H1 (cell line): ENCODE data around the gene NDUFA5. TPM values are rescaled to one million over a fixed set of nuclear protein-coding genes. Genes with fewer than 3 reads are reported as not detected.

ENCODE experiments used
- CTCF ChIA-PET: fragments of 300-600 bp; sonication (Branson Sonifier 250); formaldehyde crosslinking; loops from one replicate; lab custom pipeline; 2021; ENCODE audit not compliant: partially characterized antibody; lab: Charles Lee
- POLR2A ChIA-PET: fragments of 300-600 bp; sonication (Branson Sonifier 250); formaldehyde crosslinking; loops from one replicate; lab custom pipeline; 2021; ENCODE audit warnings: inconsistent platforms; ENCODE audit not compliant: partially characterized antibody; lab: Charles Lee
- DNase-seq, 2 experiments: peaks; one replicate each; pipeline versions ENCODE4 v3.0.0 to v3.0.0-alpha.2; 2010 to 2022; ENCODE audit warnings: low spot score in 2 of 2, low read depth in 1 of 2, mixed read lengths in 1 of 2
- FAIRE-seq: peaks from 2 replicates; lab custom pipeline; 2011; peaks lifted over from hg19 to GRCh38; lab: Jason Lieb, UNC
- H2AFZ ChIP-seq: 2 replicates; pipeline ENCODE4 v1.8.1; 2012; ENCODE audit warnings: low read length, inconsistent platforms
- H2AK5ac ChIP-seq: 2 replicates; pipeline ENCODE4 v1.6.1; 2013; ENCODE audit warnings: low read depth, low read length
- H2BK120ac ChIP-seq: replicated peaks from 2 replicates; pipeline ENCODE3; 2013; ENCODE audit warnings: low read depth, low read length, inconsistent platforms
- H2BK12ac ChIP-seq: 2 replicates; pipeline ENCODE4 v1.6.1; 2013; ENCODE audit warnings: low read depth, low read length
- H2BK15ac ChIP-seq: 2 replicates; pipeline ENCODE4 v1.6.1; 2013; ENCODE audit warnings: low read length
- H2BK20ac ChIP-seq: 2 replicates; pipeline ENCODE4 v1.6.1; 2013; ENCODE audit warnings: low read length
- H2BK5ac ChIP-seq: 2 replicates; pipeline ENCODE4 v1.6.1; 2013; ENCODE audit warnings: low read depth, low read length
- H3K14ac ChIP-seq: 2 replicates; pipeline ENCODE4 v1.6.1; 2013; ENCODE audit warnings: inconsistent platforms; ENCODE audit not compliant: insufficient read length
- H3K18ac ChIP-seq: 2 replicates; pipeline ENCODE4 v1.6.1; 2013; ENCODE audit warnings: low read length; ENCODE audit errors: extremely low read depth
- H3K23ac ChIP-seq: 2 replicates; pipeline ENCODE4 v1.6.1; 2013; ENCODE audit warnings: inconsistent platforms; ENCODE audit not compliant: insufficient read length
- H3K23me2 ChIP-seq: 2 replicates; pipeline ENCODE4 v1.6.1; 2013; ENCODE audit warnings: low read depth, low read length
- H3K27ac ChIP-seq: 2 replicates; pipeline ENCODE4 v1.6.1; 2011; ENCODE audit warnings: low read depth, low read length, inconsistent platforms
- H3K27me3 ChIP-seq, 4 experiments: replicated peaks in 1 of 4; 1 replicate in 1 of 4; 2 replicates in 3 of 4; pipeline versions ENCODE4 v1.6.1 to v1.8.1; 2011 to 2013; ENCODE audit warnings: low read length in 3 of 4, mild to moderate bottlenecking in 3 of 4, inconsistent platforms in 2 of 4, mixed read lengths in 2 of 4, moderate library complexity in 1 of 4; ENCODE audit not compliant: control insufficient read depth in 3 of 4, insufficient read depth in 3 of 4; ENCODE audit errors: extremely low read depth in 1 of 4
- H3K36me3 ChIP-seq, 4 experiments: 2 replicates each; pipeline versions ENCODE4 v1.6.1 to v1.8.1; 2011 to 2013; ENCODE audit warnings: mild to moderate bottlenecking in 4 of 4, low read length in 3 of 4, moderate library complexity in 2 of 4, control low read depth in 1 of 4, inconsistent platforms in 1 of 4; ENCODE audit not compliant: insufficient read depth in 4 of 4, control insufficient read depth in 2 of 4
- H3K4ac ChIP-seq: replicated peaks from 2 replicates; pipeline ENCODE3; 2013; ENCODE audit warnings: low read length, low read depth, mixed read lengths, inconsistent platforms; ENCODE audit not compliant: insufficient read length
- H3K4me1 ChIP-seq, 4 experiments: replicated peaks in 1 of 4; 1 replicate in 1 of 4; 2 replicates in 3 of 4; pipeline versions ENCODE4 v1.6.1 to v1.8.1; 2011 to 2013; ENCODE audit warnings: low read length in 3 of 4, inconsistent platforms in 2 of 4, mixed read lengths in 1 of 4; ENCODE audit not compliant: insufficient read depth in 4 of 4, control insufficient read depth in 3 of 4
- H3K4me2 ChIP-seq, 2 experiments: 2 replicates each; pipeline versions ENCODE4 v1.6.1 to v1.8.1; 2011 to 2013; ENCODE audit warnings: low read depth in 2 of 2, low read length in 2 of 2, control low read depth in 1 of 2, inconsistent platforms in 1 of 2, mild to moderate bottlenecking in 1 of 2; ENCODE audit not compliant: insufficient read depth in 1 of 2
- H3K4me3 ChIP-seq, 4 experiments: fragments of 200-600, 300-600 bp in 1 of 4; sonication (generic), shearing (Covaris generic), sonication (Bioruptor Twin) in 1 of 4; 2 replicates each; pipeline versions ENCODE4 v1.5.1 to v1.8.1; 2011 to 2016; ENCODE audit warnings: low read length in 4 of 4, low read depth in 3 of 4, control low read depth in 2 of 4, inconsistent platforms in 2 of 4, mild to moderate bottlenecking in 2 of 4, mixed read lengths in 1 of 4, moderate library complexity in 1 of 4; ENCODE audit not compliant: insufficient read depth in 2 of 4; ENCODE audit errors: extremely low read depth in 1 of 4
- H3K56ac ChIP-seq: replicated peaks from 2 replicates; pipeline ENCODE3; 2013; ENCODE audit warnings: low read depth, mild to moderate bottlenecking, mixed read lengths, low read length, inconsistent platforms; ENCODE audit not compliant: insufficient read length
- H3K79me1 ChIP-seq: 2 replicates; pipeline ENCODE4 v1.6.1; 2013; ENCODE audit warnings: low read depth, low read length, control low read depth
- H3K79me2 ChIP-seq, 2 experiments: 2 replicates each; pipeline versions ENCODE4 v1.6.1 to v1.8.1; 2012 to 2013; ENCODE audit warnings: low read length in 2 of 2, mild to moderate bottlenecking in 2 of 2, inconsistent platforms in 1 of 2; ENCODE audit not compliant: insufficient read depth in 2 of 2, control insufficient read depth in 1 of 2
- H3K9ac ChIP-seq, 4 experiments: replicated peaks in 1 of 4; 1 replicate in 1 of 4; 2 replicates in 3 of 4; pipeline versions ENCODE4 v1.6.1 to v1.8.1; 2011 to 2013; ENCODE audit warnings: low read depth in 3 of 4, low read length in 3 of 4, control low read depth in 2 of 4, mild to moderate bottlenecking in 2 of 4, moderate library complexity in 2 of 4, inconsistent platforms in 1 of 4; ENCODE audit errors: extremely low read depth in 1 of 4
- H3K9me3 ChIP-seq, 2 experiments: 2 replicates each; pipeline versions ENCODE4 v1.6.1 to v1.8.1; 2012 to 2013; ENCODE audit warnings: mild to moderate bottlenecking in 2 of 2, moderate library complexity in 2 of 2, control low read depth in 1 of 2, inconsistent platforms in 1 of 2, low read depth in 1 of 2, low read length in 1 of 2, mixed read lengths in 1 of 2; ENCODE audit not compliant: insufficient read depth in 2 of 2
- H4K20me1 ChIP-seq, 2 experiments: replicated peaks in 1 of 2; 2 replicates each; pipeline versions ENCODE3 to v1.8.1; 2011 to 2013; ENCODE audit warnings: inconsistent platforms in 2 of 2, low read length in 2 of 2, mild to moderate bottlenecking in 1 of 2; ENCODE audit not compliant: insufficient read depth in 2 of 2, control insufficient read depth in 1 of 2
- H4K5ac ChIP-seq: 2 replicates; pipeline ENCODE4 v1.6.1; 2013; ENCODE audit warnings: low read length, low read depth, mixed read lengths, inconsistent platforms; ENCODE audit not compliant: insufficient read length
- H4K8ac ChIP-seq: 2 replicates; pipeline ENCODE4 v1.8.0; 2013; ENCODE audit warnings: mild to moderate bottlenecking, moderate library complexity, low read length, inconsistent platforms; ENCODE audit not compliant: insufficient read depth; ENCODE audit errors: extremely low read depth
- H4K91ac ChIP-seq: replicated peaks from 2 replicates; pipeline ENCODE3; 2013; ENCODE audit warnings: low read length, mixed read lengths, inconsistent platforms; ENCODE audit not compliant: insufficient read length
- CBX8 ChIP-seq: fragments of 300-800, 300-1000 bp; sonication (generic); IDR thresholded peaks from 2 replicates; pipeline ENCODE4 v1.7.1; 2016; ENCODE audit warnings: low read depth, low read length, borderline replicate concordance
- KDM1A ChIP-seq: fragments of 200-600, 300-600 bp; sonication (generic); IDR thresholded peaks from 2 replicates; pipeline ENCODE4 v1.7.1; 2016; ENCODE audit warnings: mild to moderate bottlenecking, low read length, borderline replicate concordance
- SIN3A ChIP-seq, 2 experiments: IDR thresholded peaks in 1 of 2; conservative IDR thresholded peaks in 1 of 2; 2 replicates each; pipeline ENCODE4 v1.6.1; 2011 to 2012; ENCODE audit warnings: low read length in 2 of 2, improper control_type of control experiment in 1 of 2, low read depth in 1 of 2, mild to moderate bottlenecking in 1 of 2
- WGBS, 2 experiments: shearing (Covaris generic) in 1 of 2; methylation state at CpG; one replicate each; pipeline versions ENCODE4 v1.1.6 to v1.1.7; 2013 to 2015; ENCODE audit warnings: low lambda C conversion rate in 2 of 2, mixed read lengths in 2 of 2, inconsistent platforms in 1 of 2, low coverage in 1 of 2, missing lambda C conversion rate in 1 of 2; ENCODE audit not compliant: insufficient replicate concordance in 2 of 2, insufficient coverage in 1 of 2, insufficient read length in 1 of 2; ENCODE audit errors: extremely low coverage in 1 of 2, missing lambda C conversion rate in 1 of 2; 5-methylcytosine and 5-hydroxymethylcytosine counted together
- polyA plus RNA-seq, 7 experiments: library from polyadenylated mRNA; depleted of rRNA in 3 of 7; stranded (reverse) in 5 of 7; unstranded in 2 of 7; fragments of >200 nt in 5 of 7; fragments of 200-250 nt in 2 of 7; gene quantifications; 1 replicate in 5 of 7; 2 replicates in 1 of 7; 4 replicates in 1 of 7; pipeline versions ENCODE4 v1.2.1 to v1.2.3, GENCODE V29; 2011 to 2013; ENCODE audit warnings: missing spikeins in 2 of 7, mixed read lengths in 2 of 7
- total RNA-seq: library from RNA; stranded (reverse); fragmentation: NEBNext Ultra II Directional; extraction: Animal tissue kit (Norgen Biotek cat#: 25700); gene quantifications from 2 replicates; pipeline ENCODE4 v1.2.1, GENCODE V29; 2021

NDUFA5 gene
- total and polyA plus RNA-seq, 2 of the 8 experiments (the other 6 are each of a cell fraction or from before 2014, with no cell fraction given), result 7.6 to 76.3 TPM

DNA sequence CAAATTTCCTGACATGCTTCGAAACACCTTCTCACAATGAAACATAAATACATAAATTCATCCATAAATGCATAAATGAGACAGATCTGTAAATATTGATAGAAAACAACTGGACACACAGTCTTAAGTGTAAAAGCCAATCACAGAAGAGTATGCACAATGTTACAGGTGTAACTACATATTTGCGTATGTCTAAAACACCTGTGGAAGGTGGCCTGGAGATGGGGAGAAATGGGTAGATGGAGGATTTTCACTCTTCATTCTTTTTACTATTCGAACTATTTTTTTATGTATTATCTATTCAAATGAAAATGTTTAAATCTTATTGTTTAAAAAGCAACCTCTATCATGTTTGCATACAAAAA is 24.1 kb downstream of the NDUFA5 start:
- Histone ChIP-seq H2BK15ac (no peak overlapping the region), H3K23me2 (peaks cover 5% of the 10 kb centered on the region), H3K79me2 (no peaks in the 10 kb centered on the region), H4K91ac (no peak overlapping the region), H2BK5ac (no peak overlapping the region), H2AK5ac (no peak overlapping the region), H3K36me3 (no peaks in the 10 kb centered on the region), H3K56ac (no peak overlapping the region), H3K27me3 (peaks cover 0 to 2% (median 1%) of the 10 kb centered on the region in 4 experiments; a peak in 4 of 7 replicates), H2BK120ac (no peak overlapping the region), H4K20me1 (no peaks in the 10 kb centered on the region), H3K9me3 (no peaks in the 10 kb centered on the region), H3K4ac (no peak overlapping the region), H4K8ac (no peak overlapping the region), H2AFZ (no peak overlapping the region), H3K4me1 (peaks cover 0 to 3% (median 3%) of the 10 kb centered on the region in 4 experiments; a peak in 3 of 7 replicates), H2BK12ac (no peak overlapping the region), H4K5ac (no peak overlapping the region), H2BK20ac (no peak overlapping the region), H3K27ac (no peak overlapping the region), H3K23ac (no peak overlapping the region), H3K14ac (no peak overlapping the region), H3K79me1 (no peaks in the 10 kb centered on the region), H3K4me2 (peak overlapping the region; percentile 90 to 94), H3K4me3 (peak overlapping the region in 2 of 4 experiments; percentile 61 to 81; a peak in 3 of 8 replicates), H3K18ac (no peak overlapping the region), H3K9ac (no peak overlapping the region)
- DNase-seq (no peak), FAIRE-seq (no peak)
- CTCF ChIA-PET, result interaction anchor here (1.0 to 1.3 kb wide), 2 partner anchors 21 to 41 kb away, joined by 3 read pairs; no protein-coding TSS in a partner anchor
- POLR2A ChIA-PET, result no interaction called here
- 87% methylated on average over 3 of the region's 3 CpGs; no CpG with 5 or more reads in 1 of the 2 experiments for WGBS, 2 experiments
- TF ChIP-seq SIN3A (conservative IDR thresholded peaks at IDR 0.05 in 1 of 2, IDR thresholded peaks at IDR 0.05 in 1 of 2; ENCODE audit: low read depth in 1 of 2, low read length in 2 of 2) (no peak), KDM1A (no peak), CBX8 (no peak)
